Placental pericyte (primary cell): ENCODE data around the gene SMCP. TPM values are rescaled to one million over a fixed set of nuclear protein-coding genes. Genes with fewer than 3 reads are reported as not detected.

Experiments
- total RNA-seq: library from RNA; depleted of rRNA; stranded (reverse); fragments of >200 nt; gene quantifications from 2 replicates; pipeline ENCODE4 v1.2.3, GENCODE V29; 2012

The SMCP gene, protein sequence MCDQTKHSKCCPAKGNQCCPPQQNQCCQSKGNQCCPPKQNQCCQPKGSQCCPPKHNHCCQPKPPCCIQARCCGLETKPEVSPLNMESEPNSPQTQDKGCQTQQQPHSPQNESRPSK
- not detected in 2 replicates for total RNA-seq

DNA sequence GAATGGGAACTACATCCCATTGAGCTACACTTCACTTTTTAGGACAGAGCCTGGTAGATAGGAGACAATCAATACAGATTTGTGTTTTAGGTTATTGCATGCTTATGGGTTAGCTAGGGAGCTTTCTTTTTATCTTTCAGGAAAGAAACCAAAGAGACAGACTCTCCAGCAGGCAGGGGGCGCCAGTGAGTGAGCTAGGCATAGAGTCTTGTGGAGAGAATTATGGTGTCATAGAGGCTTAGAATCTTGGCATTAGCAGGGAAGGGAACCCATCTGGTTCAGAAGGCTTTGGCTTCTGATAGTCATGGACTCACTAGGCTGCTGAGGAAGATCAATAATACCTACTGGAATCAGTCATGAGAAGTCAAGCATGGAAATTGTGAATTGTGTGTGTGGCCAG is at the start of gene SMCP:
Gene SMCP, plus strand, starts transcription at position 281 of the 400 bp plus-strand sequence. CDS start 6,101 bp downstream, outside the sequence.

DNA sequence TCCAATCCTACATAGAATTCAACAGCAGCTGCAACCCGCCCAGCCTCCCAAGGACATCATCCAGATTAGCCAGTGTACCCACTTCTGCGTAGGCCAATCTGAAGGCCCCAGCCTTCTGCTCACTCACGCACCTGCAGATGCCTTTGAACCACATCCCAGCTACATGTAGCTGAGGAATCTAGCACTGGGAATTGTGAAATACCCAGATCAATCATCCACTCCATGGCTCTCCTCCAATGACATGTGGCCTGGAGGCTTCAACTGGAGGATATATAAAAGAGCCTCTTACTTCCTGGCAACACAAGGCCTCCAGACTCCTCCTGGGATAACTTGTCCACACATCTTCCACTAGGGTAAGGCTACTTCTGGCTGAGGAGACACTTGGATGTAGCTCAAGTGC is 35.6 kb upstream of the SMCP start, which contains the start of gene LCE6A:
Gene LCE6A, plus strand, starts transcription at position 301 of the 400 bp plus-strand sequence. CDS start 665 bp downstream, outside the sequence.

DNA sequence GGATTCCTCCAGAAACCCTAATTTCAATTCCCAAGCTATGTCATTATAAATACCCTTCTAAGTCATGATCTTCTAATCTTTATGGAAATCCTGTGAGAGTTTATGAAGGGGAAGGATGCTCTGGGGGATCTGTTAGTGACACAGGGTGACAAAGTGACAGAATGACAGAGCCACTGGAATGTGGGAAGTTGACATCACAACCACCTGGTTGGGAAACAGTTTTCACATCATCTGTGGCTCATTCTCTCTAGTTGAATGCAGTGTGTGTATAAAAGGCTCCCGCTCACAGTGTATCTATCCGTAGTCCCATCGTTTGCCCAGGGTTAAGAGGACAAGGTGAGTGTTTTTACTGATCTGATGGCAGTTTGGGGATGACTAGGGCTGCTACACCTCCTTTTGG is 18.4 kb upstream of the SMCP start, which contains the start of gene LCE7A:
Gene LCE7A, plus strand, starts transcription at position 301 of the 400 bp plus-strand sequence. CDS start 702 bp downstream, outside the sequence.

DNA sequence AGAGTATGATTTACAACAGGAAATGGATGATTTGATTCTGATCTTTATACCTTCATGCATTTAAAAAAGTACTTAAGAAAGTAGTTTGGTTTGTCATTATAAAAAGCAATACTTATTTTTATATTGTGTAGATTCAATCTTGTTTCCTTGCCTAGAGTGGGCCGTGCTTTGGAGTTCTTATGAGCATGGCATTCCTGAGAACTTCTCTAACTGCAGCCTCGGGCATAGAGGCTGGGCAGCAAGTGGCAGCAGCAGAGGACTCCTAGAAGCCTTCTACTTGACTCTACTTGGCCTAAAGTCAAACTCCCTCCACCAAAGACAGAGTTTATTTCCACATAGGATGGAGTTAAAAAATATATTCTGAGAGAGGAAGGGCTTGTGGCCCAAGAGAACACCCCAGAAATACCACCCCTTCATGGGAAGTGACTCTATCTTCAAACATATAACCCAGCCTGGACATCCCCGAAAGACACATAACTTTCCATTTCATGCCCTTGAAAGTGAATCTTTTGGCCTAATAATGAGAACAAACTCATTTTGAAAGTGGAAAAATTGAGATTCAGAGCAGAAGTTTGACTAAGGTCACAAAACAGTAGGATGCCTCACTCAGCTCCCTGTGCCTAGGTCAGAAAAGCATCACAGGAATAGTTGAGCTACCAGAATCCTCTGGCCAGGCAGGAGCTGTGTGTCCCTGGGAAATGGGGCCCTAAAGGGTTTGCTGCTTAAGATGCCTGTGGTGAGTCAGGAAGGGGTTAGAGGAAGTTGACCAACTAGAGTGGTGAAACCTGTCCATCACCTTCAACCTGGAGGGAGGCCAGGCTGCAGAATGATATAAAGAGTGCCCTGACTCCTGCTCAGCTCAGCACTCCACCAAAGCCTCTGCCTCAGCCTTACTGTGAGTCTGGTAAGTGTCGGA is 29.8 kb downstream of the SMCP start, which contains the start of gene IVL:
Gene IVL, plus strand, starts transcription at position 861 of the 916 bp plus-strand sequence. CDS start 1,252 bp downstream, outside the sequence.

Other genes with a start within 250 kb of the SMCP start
- gene LCE2D, start 214.9 kb upstream of the SMCP start, total RNA-seq, result not detected in 2 replicates
- gene LCE2C, start 203.0 kb upstream of the SMCP start, total RNA-seq, result not detected in 2 replicates
- gene LCE2B, start 192.2 kb upstream of the SMCP start, total RNA-seq, result not detected in 2 replicates
- gene LCE2A, start 180.0 kb upstream of the SMCP start, total RNA-seq, result 0.57 TPM in 1 of 2 replicates, not detected in the other
- gene LCE4A, start 170.2 kb upstream of the SMCP start, total RNA-seq, result not detected in 2 replicates
- gene KPRP, start 120.3 kb upstream of the SMCP start, total RNA-seq, result not detected in 2 replicates
- not detected in 2 replicates for gene LCE1F, start 103.2 kb upstream of the SMCP start, total RNA-seq
- gene LCE1E, start 92.1 kb upstream of the SMCP start, total RNA-seq, result not detected in 2 replicates
- not detected in 2 replicates for gene LCE1D, start 81.6 kb upstream of the SMCP start, total RNA-seq
- gene LCE1C, start 71.7 kb upstream of the SMCP start, total RNA-seq, result not detected in 2 replicates
- gene LCE1B, start 66.4 kb upstream of the SMCP start, total RNA-seq, result not detected in 2 replicates
- gene LCE1A, start 50.8 kb upstream of the SMCP start, total RNA-seq, result not detected in 2 replicates
- gene LCE6A, start 35.5 kb upstream of the SMCP start, total RNA-seq, result not detected in 2 replicates
- not detected in 2 replicates for gene LCE7A, start 18.3 kb upstream of the SMCP start, total RNA-seq
- gene IVL, start 30.2 kb downstream of the SMCP start, total RNA-seq, result 0.14 TPM in 1 of 2 replicates, not detected in the other
- gene SPRR5, start 68.9 kb downstream of the SMCP start, total RNA-seq, result not detected in 2 replicates
- gene SPRR4, start 92.3 kb downstream of the SMCP start, total RNA-seq, result not detected in 2 replicates
- gene SPRR1A, start 105.8 kb downstream of the SMCP start, total RNA-seq, result not detected in 2 replicates
- gene SPRR3, start 123.4 kb downstream of the SMCP start, total RNA-seq, result not detected in 2 replicates
- gene SPRR1B, start 152.9 kb downstream of the SMCP start, total RNA-seq, result not detected in 2 replicates
- not detected in 2 replicates for gene SPRR2D, start 162.8 kb downstream of the SMCP start, total RNA-seq
- gene SPRR2A, start 179.2 kb downstream of the SMCP start, total RNA-seq, result not detected in 2 replicates
- not detected in 2 replicates for gene SPRR2B, start 193.3 kb downstream of the SMCP start, total RNA-seq
- not detected in 2 replicates for gene SPRR2E, start 216.2 kb downstream of the SMCP start, total RNA-seq
- not detected in 2 replicates for gene SPRR2F, start 235.2 kb downstream of the SMCP start, total RNA-seq